Measurements from ENCODE around the gene POMGNT1. TPM values are rescaled to one million over a fixed set of nuclear protein-coding genes. Genes with fewer than 3 reads are reported as not detected.

The POMGNT1 gene
- total and polyA plus RNA-seq, 2 of the 13 experiments (the other 11 are each of a cell fraction or from before 2014, with no cell fraction given), result 33.9 to 46.8 TPM

DNA sequence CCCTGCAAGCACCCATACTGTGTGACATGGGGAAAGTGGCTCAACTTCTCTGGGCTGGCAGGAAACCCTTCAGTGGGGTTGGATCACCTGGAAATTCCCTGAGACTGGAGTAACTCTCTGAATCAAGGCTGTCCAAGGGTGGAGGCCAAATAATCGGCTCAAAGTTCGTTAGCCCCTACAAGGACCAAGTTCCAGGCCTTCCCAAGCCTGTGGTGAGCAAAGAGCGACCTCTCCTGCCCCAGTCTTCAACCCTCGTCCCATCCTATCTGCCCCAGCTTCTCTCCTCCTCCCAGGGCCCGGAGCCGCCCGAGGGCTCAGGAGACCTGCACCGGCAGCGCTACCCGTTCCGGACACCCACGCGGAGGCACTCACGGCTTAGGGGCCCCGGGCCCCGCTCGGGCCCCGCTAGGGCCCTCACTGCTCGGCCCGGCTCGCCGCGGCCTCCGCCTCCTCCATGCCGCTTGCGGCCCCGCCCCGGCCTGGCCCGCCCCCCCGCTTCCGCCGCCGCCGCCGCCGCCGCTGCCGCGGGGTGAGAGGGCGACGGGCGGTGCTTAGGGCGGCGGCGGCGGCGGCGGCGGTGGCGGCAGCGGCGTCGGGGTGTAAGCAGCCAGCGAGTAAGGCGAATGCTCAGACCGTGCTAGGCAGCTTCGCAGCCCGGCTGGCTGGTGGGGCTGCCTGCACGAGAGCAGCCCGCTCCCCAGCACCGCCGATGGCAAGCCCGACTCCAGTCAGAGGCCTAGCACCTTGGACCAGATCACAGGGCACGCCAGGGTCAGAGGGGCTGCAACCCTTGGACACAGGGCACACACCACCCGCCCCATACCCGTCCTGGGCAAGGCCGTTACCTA is at the start of gene POMGNT1 (continued):
- TF ChIP-seq EZH2 (conservative IDR thresholded peaks at IDR 0.05; ENCODE audit: low read depth, low read length), result no peak
- 0 out of 2 replicates have a peak, but pooled peaks have one; percentile 10 for TF ChIP-seq DR1 (CRISPR knock-in tag; IDR thresholded peaks at IDR 0.05)
- no peak for TF ChIP-seq IRX3 (CRISPR knock-in tag; IDR thresholded peaks at IDR 0.05; ENCODE audit: borderline replicate concordance, low read depth)
- no peak for TF ChIP-seq ZNF256 (CRISPR knock-in tag; conservative IDR thresholded peaks at IDR 0.05)
- TF ChIP-seq TBX3 (IDR thresholded peaks at IDR 0.05; ENCODE audit: borderline replicate concordance), result no peak
- TF ChIP-seq, protein P1, sequence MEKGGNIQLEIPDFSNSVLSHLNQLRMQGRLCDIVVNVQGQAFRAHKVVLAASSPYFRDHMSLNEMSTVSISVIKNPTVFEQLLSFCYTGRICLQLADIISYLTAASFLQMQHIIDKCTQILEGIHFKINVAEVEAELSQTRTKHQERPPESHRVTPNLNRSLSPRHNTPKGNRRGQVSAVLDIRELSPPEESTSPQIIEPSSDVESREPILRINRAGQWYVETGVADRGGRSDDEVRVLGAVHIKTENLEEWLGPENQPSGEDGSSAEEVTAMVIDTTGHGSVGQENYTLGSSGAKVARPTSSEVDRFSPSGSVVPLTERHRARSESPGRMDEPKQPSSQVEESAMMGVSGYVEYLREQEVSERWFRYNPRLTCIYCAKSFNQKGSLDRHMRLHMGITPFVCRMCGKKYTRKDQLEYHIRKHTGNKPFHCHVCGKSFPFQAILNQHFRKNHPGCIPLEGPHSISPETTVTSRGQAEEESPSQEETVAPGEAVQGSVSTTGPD (CRISPR knock-in tag; IDR thresholded peaks at IDR 0.05), result no peak
- no peak for TF ChIP-seq HNRNPK (IDR thresholded peaks at IDR 0.05; ENCODE audit: low read depth, low read length, poor library complexity, severe bottlenecking)
- TF ChIP-seq, protein P2, sequence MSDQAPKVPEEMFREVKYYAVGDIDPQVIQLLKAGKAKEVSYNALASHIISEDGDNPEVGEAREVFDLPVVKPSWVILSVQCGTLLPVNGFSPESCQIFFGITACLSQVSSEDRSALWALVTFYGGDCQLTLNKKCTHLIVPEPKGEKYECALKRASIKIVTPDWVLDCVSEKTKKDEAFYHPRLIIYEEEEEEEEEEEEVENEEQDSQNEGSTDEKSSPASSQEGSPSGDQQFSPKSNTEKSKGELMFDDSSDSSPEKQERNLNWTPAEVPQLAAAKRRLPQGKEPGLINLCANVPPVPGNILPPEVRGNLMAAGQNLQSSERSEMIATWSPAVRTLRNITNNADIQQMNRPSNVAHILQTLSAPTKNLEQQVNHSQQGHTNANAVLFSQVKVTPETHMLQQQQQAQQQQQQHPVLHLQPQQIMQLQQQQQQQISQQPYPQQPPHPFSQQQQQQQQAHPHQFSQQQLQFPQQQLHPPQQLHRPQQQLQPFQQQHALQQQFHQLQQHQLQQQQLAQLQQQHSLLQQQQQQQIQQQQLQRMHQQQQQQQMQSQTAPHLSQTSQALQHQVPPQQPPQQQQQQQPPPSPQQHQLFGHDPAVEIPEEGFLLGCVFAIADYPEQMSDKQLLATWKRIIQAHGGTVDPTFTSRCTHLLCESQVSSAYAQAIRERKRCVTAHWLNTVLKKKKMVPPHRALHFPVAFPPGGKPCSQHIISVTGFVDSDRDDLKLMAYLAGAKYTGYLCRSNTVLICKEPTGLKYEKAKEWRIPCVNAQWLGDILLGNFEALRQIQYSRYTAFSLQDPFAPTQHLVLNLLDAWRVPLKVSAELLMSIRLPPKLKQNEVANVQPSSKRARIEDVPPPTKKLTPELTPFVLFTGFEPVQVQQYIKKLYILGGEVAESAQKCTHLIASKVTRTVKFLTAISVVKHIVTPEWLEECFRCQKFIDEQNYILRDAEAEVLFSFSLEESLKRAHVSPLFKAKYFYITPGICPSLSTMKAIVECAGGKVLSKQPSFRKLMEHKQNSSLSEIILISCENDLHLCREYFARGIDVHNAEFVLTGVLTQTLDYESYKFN (CRISPR knock-in tag; conservative IDR thresholded peaks at IDR 0.05), result peak; percentile 7; the same call in 1 of the 2 replicates
- TF ChIP-seq, protein P3, sequence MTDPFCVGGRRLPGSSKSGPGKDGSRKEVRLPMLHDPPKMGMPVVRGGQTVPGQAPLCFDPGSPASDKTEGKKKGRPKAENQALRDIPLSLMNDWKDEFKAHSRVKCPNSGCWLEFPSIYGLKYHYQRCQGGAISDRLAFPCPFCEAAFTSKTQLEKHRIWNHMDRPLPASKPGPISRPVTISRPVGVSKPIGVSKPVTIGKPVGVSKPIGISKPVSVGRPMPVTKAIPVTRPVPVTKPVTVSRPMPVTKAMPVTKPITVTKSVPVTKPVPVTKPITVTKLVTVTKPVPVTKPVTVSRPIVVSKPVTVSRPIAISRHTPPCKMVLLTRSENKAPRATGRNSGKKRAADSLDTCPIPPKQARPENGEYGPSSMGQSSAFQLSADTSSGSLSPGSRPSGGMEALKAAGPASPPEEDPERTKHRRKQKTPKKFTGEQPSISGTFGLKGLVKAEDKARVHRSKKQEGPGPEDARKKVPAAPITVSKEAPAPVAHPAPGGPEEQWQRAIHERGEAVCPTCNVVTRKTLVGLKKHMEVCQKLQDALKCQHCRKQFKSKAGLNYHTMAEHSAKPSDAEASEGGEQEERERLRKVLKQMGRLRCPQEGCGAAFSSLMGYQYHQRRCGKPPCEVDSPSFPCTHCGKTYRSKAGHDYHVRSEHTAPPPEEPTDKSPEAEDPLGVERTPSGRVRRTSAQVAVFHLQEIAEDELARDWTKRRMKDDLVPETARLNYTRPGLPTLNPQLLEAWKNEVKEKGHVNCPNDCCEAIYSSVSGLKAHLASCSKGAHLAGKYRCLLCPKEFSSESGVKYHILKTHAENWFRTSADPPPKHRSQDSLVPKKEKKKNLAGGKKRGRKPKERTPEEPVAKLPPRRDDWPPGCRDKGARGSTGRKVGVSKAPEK (CRISPR knock-in tag; IDR thresholded peaks at IDR 0.05; ENCODE audit: borderline replicate concordance), result no peak
- no peak for TF ChIP-seq GATAD2A (CRISPR knock-in tag; IDR thresholded peaks at IDR 0.05)
- TF ChIP-seq, protein P4, sequence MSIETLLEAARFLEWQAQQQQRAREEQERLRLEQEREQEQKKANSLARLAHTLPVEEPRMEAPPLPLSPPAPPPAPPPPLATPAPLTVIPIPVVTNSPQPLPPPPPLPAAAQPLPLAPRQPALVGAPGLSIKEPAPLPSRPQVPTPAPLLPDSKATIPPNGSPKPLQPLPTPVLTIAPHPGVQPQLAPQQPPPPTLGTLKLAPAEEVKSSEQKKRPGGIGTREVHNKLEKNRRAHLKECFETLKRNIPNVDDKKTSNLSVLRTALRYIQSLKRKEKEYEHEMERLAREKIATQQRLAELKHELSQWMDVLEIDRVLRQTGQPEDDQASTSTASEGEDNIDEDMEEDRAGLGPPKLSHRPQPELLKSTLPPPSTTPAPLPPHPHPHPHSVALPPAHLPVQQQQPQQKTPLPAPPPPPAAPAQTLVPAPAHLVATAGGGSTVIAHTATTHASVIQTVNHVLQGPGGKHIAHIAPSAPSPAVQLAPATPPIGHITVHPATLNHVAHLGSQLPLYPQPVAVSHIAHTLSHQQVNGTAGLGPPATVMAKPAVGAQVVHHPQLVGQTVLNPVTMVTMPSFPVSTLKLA (IDR thresholded peaks at IDR 0.05), result no peak
- no peak for TF ChIP-seq KDM2A (CRISPR knock-in tag; IDR thresholded peaks at IDR 0.05; ENCODE audit: borderline replicate concordance, low read depth)
- no peak for TF ChIP-seq NCOA2 (CRISPR knock-in tag; IDR thresholded peaks at IDR 0.05)
- TF ChIP-seq DMAP1 (CRISPR knock-in tag; IDR thresholded peaks at IDR 0.05), result no peak
- no peak for TF ChIP-seq ZNF331 (CRISPR knock-in tag; IDR thresholded peaks at IDR 0.05)
- TF ChIP-seq ZNF605 (CRISPR knock-in tag; IDR thresholded peaks at IDR 0.05), result peak; percentile 22; the same call in 1 of the 2 replicates
- TF ChIP-seq AHR (CRISPR knock-in tag; IDR thresholded peaks at IDR 0.05), result no peak
- TF ChIP-seq NPAS2 (CRISPR knock-in tag; IDR thresholded peaks at IDR 0.05; ENCODE audit: borderline replicate concordance), result no peak
- TF ChIP-seq ZNF335 (CRISPR knock-in tag; IDR thresholded peaks at IDR 0.05), result no peak
- TF ChIP-seq NFYB (CRISPR knock-in tag; IDR thresholded peaks at IDR 0.05), result no peak
- no peak for TF ChIP-seq PCBP2 (optimal IDR thresholded peaks at IDR 0.05; ENCODE audit: low read depth, low read length, poor library complexity, severe bottlenecking)

Data from HepG2 (cell line).